GM21786 (cell line): ENCODE results near the gene TSPAN8.
"Not testable (repeated sequence)": the region's sequence is repeated elsewhere in the genome, so short reads cannot be mapped to it uniquely, and the experiment has no call there.

Source experiments
- ATAC-seq: cut with Tn5 transposase; IDR thresholded peaks from one replicate; pipeline ENCODE4 v1.9.1; 2021; ENCODE audit not compliant: unreplicated experiment

The TSPAN8 gene

GRCh38 chr12:71157601-71158233 lies at the start of gene TSPAN8:
Gene TSPAN8 (minus strand): TSS chr12:71157999. CDS start chr12:71157678, 321 bp downstream.
- no peak for ATAC-seq

- ATAC-seq = no peak
Observed at GRCh38 chr12:71201136-71201679, 43.4 kb upstream of the TSPAN8 start.

GRCh38 chr12:71200706-71201105 lies 42.9 kb upstream of the TSPAN8 start:
- ATAC-seq = no peak

GRCh38 chr12:71197460-71197859 lies 39.7 kb upstream of the TSPAN8 start:
- ATAC-seq = no peak

GRCh38 chr12:71195338-71195896 lies 37.6 kb upstream of the TSPAN8 start:
- no peak for ATAC-seq

- no peak for ATAC-seq
Observed at GRCh38 chr12:71194657-71195056, 36.9 kb upstream of the TSPAN8 start.

- no peak for ATAC-seq
Observed at GRCh38 chr12:71193041-71193440, 35.2 kb upstream of the TSPAN8 start.

GRCh38 chr12:71191509-71192196 lies 33.9 kb upstream of the TSPAN8 start:
- ATAC-seq = no peak

GRCh38 chr12:71190822-71191221 lies 33.0 kb upstream of the TSPAN8 start:
- ATAC-seq = no peak

GRCh38 chr12:71187379-71187778 lies 29.6 kb upstream of the TSPAN8 start:
- no peak for ATAC-seq

GRCh38 chr12:71186571-71187288 lies 28.9 kb upstream of the TSPAN8 start:
- no peak for ATAC-seq

- no peak for ATAC-seq
Observed at GRCh38 chr12:71183846-71184245, 26.0 kb upstream of the TSPAN8 start.

GRCh38 chr12:71183018-71183417 lies 25.2 kb upstream of the TSPAN8 start:
- ATAC-seq = no peak

GRCh38 chr12:71178162-71178561 lies 20.4 kb upstream of the TSPAN8 start:
- ATAC-seq = no peak

GRCh38 chr12:71174825-71175224 lies 17.0 kb upstream of the TSPAN8 start:
- no peak for ATAC-seq

GRCh38 chr12:71174146-71174545 lies 16.3 kb upstream of the TSPAN8 start:
- no peak for ATAC-seq

- no peak for ATAC-seq
Observed at GRCh38 chr12:71170456-71170855, 12.7 kb upstream of the TSPAN8 start.

- ATAC-seq = no peak
Observed at GRCh38 chr12:71169286-71169685, 11.5 kb upstream of the TSPAN8 start.

- ATAC-seq = no peak
Observed at GRCh38 chr12:71166862-71167496, 9.2 kb upstream of the TSPAN8 start.

- no peak for ATAC-seq
Observed at GRCh38 chr12:71166280-71166679, 8.5 kb upstream of the TSPAN8 start.

- not testable (repeated sequence) for ATAC-seq
Observed at GRCh38 chr12:71165780-71166179, 8.0 kb upstream of the TSPAN8 start.
